Activated T-cell treated with anti-CD3 and anti-CD28 coated beads, Interleukin-2, amount 50 U/mL, for 4 hours (primary cell): ENCODE measurements around the gene STPG1. TPM values are rescaled to one million over a fixed set of nuclear protein-coding genes. Genes with fewer than 3 reads are reported as not detected.
A peak's percentile ranks its signal among the peaks of the same experiment; 100 is the strongest.

Experiments
- ATAC-seq, 2 donors: fragments of 200-7000 bp; cut with Tn5 transposase; one replicate each; pipeline ENCODE4 v1.10.0; 2021
- DNase-seq: peaks from one replicate; pipeline ENCODE4 v3.0.0-alpha.2; 2020
- H3K27me3 Mint-ChIP-seq: one replicate; pipeline ENCODE4 v1.8.0; 2021; ENCODE audit warnings: low read depth, mixed read lengths
- H3K36me3 Mint-ChIP-seq: one replicate; pipeline ENCODE4 v1.8.0; 2022; ENCODE audit warnings: mixed read lengths; ENCODE audit not compliant: insufficient read depth
- H3K4me1 Mint-ChIP-seq: one replicate; pipeline ENCODE4 v1.8.0; 2021; ENCODE audit warnings: low read depth, mixed read lengths
- H3K4me3 Mint-ChIP-seq: one replicate; pipeline ENCODE4 v1.8.0; 2021; ENCODE audit warnings: mild to moderate bottlenecking, moderate library complexity, mixed read lengths
- H3K9me3 Mint-ChIP-seq: one replicate; pipeline ENCODE4 v1.8.0; 2021; ENCODE audit warnings: mixed read lengths
- total RNA-seq, 3 donors: library from RNA; stranded (reverse); gene quantifications; one replicate each; pipeline ENCODE4 v1.2.1, GENCODE V29; 2021

STPG1 gene
- total RNA-seq, 3 donors from 2014 or later: 3.2 to 4.2 (median 3.9) TPM

GRCh38 chr1:24360681-24361080 lies 52.9 kb downstream of the STPG1 start:
- H3K27me3 Mint-ChIP-seq: no peaks in the 10 kb centered on the region
- no peak for ATAC-seq
- H3K9me3 Mint-ChIP-seq: no peaks in the 10 kb centered on the region
- no peak for DNase-seq
- H3K4me3 Mint-ChIP-seq: no peak overlapping the region
- H3K36me3 Mint-ChIP-seq: peaks cover 11% of the 10 kb centered on the region
- peaks cover 9% of the 10 kb centered on the region for H3K4me1 Mint-ChIP-seq

DNA sequence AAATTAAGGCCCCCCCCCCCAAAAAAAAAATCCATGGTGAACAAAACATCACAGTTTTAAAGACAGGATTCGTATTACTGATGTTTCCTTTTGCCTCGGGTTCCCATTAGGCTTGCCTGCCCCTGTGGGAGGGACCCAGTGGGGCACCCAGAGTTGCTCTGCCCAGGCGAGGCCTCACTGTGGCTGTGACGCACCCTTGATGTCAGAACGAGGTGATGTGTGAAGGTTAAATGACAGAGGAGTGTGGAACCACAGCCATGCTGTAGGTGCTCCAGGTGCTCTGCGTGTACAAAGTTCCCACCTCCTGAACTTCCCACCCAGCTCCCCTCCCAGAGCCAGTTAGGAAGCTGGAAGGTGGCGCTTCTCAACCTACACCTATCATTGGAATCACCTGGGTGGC lies 56.5 kb downstream of the STPG1 start:
- Mint-ChIP-seq H3K9me3 (no peaks in the 10 kb centered on the region), H3K36me3 (peaks cover 11% of the 10 kb centered on the region), H3K27me3 (no peaks in the 10 kb centered on the region), H3K4me1 (peaks cover 8% of the 10 kb centered on the region), H3K4me3 (no peak overlapping the region)
- DNase-seq: no peak
- ATAC-seq: no peak

GRCh38 chr1:24355466-24355865 lies 58.1 kb downstream of the STPG1 start:
- ATAC-seq (no peak), DNase-seq (no peak)
- H3K9me3 Mint-ChIP-seq: no peaks in the 10 kb centered on the region
- no peak overlapping the region for H3K4me3 Mint-ChIP-seq
- H3K36me3 Mint-ChIP-seq: peaks cover 11% of the 10 kb centered on the region
- H3K27me3 Mint-ChIP-seq: no peaks in the 10 kb centered on the region
- H3K4me1 Mint-ChIP-seq: peaks cover 20% of the 10 kb centered on the region

DNA sequence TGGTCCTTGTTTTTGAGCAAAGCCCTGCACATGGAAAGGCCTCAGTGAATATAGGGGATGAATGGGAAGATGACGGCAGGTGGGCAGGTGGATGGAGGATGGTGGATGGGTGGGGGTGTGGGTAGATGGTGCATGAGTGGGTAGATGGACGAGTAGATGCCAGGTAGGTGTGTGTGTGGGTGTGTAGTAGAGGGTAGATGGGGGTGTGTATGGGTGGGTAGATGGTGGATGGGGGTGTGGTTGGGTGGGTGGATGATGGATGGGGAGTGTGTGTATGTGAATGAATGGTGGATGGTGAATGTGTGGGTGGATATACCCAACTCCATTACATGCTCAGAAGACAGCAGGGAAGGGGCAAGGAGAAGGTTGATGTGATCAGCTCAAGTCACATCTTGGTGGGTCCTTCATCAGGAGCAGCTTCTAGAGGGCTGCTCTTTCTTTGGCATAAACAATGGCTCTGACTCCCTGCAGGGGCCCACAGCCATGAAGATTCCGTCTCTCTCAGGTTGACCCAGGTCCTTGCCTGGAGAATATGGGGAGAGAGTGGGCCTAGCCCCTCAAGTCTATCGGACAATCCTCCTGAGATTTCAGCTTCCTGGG lies 60.2 kb downstream of the STPG1 start:
- H3K4me1 Mint-ChIP-seq: peaks cover 32% of the 10 kb centered on the region
- H3K4me3 Mint-ChIP-seq: no peak overlapping the region
- no peaks in the 10 kb centered on the region for H3K9me3 Mint-ChIP-seq
- ATAC-seq (no peak), DNase-seq (no peak)
- no peaks in the 10 kb centered on the region for H3K27me3 Mint-ChIP-seq
- H3K36me3 Mint-ChIP-seq: peaks cover 5% of the 10 kb centered on the region

DNA sequence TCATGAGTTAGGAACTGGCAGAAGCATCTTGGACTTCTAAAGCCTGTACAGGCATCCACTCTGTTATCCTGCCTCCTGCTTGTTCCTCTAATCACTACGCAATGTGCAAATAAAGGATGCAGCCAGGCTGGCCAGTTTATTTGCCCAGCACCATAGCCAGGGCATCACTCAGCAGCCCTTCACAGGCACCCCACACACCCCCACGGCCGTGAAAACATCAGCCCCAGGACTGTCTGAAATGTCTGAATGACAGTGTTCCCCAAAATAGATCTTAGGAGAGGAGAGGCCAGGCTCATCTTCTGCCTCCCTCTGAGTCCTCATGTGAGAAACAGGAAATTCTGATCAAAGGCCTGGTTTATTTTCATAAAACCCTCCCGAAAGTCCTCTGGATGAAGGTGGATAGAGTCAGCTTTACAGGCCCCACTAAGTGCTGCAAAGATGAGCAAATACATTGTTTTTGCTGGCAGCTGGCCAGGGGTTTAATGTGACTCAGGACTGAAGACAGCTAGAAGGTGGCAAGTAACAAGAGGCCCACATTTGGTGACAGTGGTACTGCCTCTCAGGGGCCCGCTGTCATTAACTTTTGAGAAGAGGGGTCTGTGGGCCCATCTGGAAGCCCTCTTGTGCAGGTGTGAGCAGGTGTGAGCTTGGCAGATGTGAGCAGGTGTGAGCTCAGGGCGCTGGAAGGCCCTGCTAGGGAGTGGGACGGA lies 61.5 kb downstream of the STPG1 start:
- Mint-ChIP-seq H3K27me3 (no peaks in the 10 kb centered on the region), H3K9me3 (no peaks in the 10 kb centered on the region), H3K4me3 (no peak overlapping the region), H3K36me3 (no peaks in the 10 kb centered on the region), H3K4me1 (peaks cover 32% of the 10 kb centered on the region)
- ATAC-seq (peak; percentile 59 to 73), DNase-seq (peak; percentile 18)

DNA sequence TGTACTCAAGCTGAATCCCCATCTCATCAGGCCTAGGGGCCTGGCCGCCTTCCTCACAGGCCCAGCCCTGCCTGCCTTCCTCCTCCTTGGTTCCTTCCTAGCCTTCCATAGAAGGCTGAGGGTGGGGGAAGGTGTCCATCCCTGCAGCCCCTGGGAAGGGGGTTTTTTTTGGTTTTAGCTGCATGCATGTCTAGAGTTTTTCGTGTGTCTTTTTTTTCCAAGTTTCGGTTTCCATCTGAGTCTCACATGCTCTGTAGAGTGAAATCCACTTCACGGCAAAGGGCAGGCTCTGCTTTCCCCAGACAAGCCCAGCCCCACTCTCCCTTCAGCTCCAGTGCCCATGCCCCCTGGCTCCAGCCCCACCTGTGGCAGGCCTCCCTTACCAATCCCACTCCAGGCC lies 62.3 kb downstream of the STPG1 start:
- H3K36me3 Mint-ChIP-seq: no peaks in the 10 kb centered on the region
- H3K27me3 Mint-ChIP-seq: no peaks in the 10 kb centered on the region
- no peak overlapping the region for H3K4me3 Mint-ChIP-seq
- ATAC-seq (peak; percentile 48 to 51), DNase-seq (no peak)
- peaks cover 32% of the 10 kb centered on the region for H3K4me1 Mint-ChIP-seq
- H3K9me3 Mint-ChIP-seq: no peaks in the 10 kb centered on the region

DNA sequence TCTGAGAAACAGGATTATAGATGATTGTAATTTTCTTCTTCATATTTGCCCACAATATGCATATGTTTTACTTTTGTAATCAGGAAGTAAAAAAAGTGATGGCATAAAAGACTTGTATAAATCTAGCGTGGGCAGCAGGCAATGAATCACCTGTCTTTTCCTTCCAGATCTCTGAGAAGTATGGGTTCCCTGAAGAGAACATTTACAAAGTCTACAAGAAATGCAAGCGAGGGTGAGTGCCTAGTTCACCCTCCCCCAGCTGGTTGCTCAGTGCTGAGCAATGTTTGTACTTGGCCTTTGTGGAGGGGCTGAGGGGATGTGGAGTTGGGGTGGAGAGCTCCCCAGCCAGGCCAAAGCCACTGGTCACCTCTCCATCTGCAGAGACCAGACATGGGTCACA lies 63.7 kb downstream of the STPG1 start:
- Mint-ChIP-seq H3K36me3 (no peaks in the 10 kb centered on the region), H3K9me3 (no peaks in the 10 kb centered on the region), H3K4me1 (peaks cover 32% of the 10 kb centered on the region), H3K4me3 (no peak overlapping the region), H3K27me3 (peaks cover 2% of the 10 kb centered on the region)
- no peak for DNase-seq
- peak; percentile 64 for ATAC-seq

DNA sequence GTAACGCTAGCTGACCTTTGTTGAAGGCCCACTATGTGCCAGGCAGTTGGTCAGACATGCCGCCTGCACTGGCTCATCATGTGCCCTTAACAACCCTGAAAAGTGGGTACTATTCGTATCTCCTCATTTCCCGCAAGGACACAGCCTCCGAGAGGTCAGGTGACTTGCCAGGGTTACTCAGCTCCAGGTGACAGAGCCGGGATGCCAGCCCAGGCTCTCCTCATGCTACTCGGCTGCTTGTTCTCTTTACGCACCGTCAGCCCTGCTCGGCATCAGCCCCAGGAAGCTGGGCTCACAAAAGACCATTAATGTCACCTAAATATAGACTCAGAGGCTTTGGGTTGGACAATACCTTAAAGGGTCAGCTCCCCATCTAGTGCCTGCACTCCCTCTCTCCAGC lies 65.4 kb downstream of the STPG1 start:
- no peak for DNase-seq
- H3K4me1 Mint-ChIP-seq: peaks cover 32% of the 10 kb centered on the region
- no peak for ATAC-seq
- no peak overlapping the region for H3K4me3 Mint-ChIP-seq
- H3K27me3 Mint-ChIP-seq: peaks cover 2% of the 10 kb centered on the region
- no peaks in the 10 kb centered on the region for H3K9me3 Mint-ChIP-seq
- H3K36me3 Mint-ChIP-seq: no peaks in the 10 kb centered on the region

- no peaks in the 10 kb centered on the region for H3K9me3 Mint-ChIP-seq
- ATAC-seq: no peak
- H3K27me3 Mint-ChIP-seq: peaks cover 2% of the 10 kb centered on the region
- no peak overlapping the region for H3K4me3 Mint-ChIP-seq
- no peak for DNase-seq
- peaks cover 27% of the 10 kb centered on the region for H3K4me1 Mint-ChIP-seq
- H3K36me3 Mint-ChIP-seq: no peaks in the 10 kb centered on the region
Observed at GRCh38 chr1:24347159-24347934, 66.2 kb downstream of the STPG1 start.

DNA sequence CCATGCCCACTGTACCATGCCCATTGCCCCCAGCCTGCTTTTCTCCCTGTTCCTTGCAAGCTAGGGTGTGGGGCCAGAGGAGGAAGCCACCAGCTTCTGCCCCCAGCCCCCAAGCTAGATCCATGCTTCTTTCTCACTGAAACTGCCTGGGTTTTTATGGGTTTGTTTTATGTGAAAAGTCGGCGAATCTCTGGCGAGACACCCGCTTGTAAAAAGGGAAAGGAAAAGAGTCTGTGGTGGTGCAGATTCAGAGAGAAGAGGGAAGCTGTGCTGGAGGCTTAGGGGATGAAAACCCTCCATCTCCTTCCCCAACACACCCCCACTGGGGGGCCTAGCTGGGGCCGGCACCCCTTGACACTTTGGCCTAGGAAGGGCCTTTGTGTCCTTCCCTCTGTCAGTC lies 68.2 kb downstream of the STPG1 start:
- ATAC-seq: no peak
- no peak overlapping the region for H3K4me3 Mint-ChIP-seq
- no peaks in the 10 kb centered on the region for H3K9me3 Mint-ChIP-seq
- H3K36me3 Mint-ChIP-seq: no peaks in the 10 kb centered on the region
- DNase-seq: no peak
- H3K4me1 Mint-ChIP-seq: peaks cover 10% of the 10 kb centered on the region
- peaks cover 2% of the 10 kb centered on the region for H3K27me3 Mint-ChIP-seq

- Mint-ChIP-seq H3K27me3 (peaks cover 2% of the 10 kb centered on the region), H3K4me1 (no peaks in the 10 kb centered on the region), H3K4me3 (no peak overlapping the region), H3K9me3 (no peaks in the 10 kb centered on the region), H3K36me3 (no peaks in the 10 kb centered on the region)
- no peak for DNase-seq
- ATAC-seq: no peak
Observed at GRCh38 chr1:24344090-24344742, 69.4 kb downstream of the STPG1 start.

- Mint-ChIP-seq H3K9me3 (no peaks in the 10 kb centered on the region), H3K4me3 (no peak overlapping the region), H3K27me3 (peaks cover 2% of the 10 kb centered on the region), H3K36me3 (no peaks in the 10 kb centered on the region), H3K4me1 (no peaks in the 10 kb centered on the region)
- no peak for DNase-seq
- ATAC-seq: no peak
Observed at GRCh38 chr1:24343412-24344089, 70.0 kb downstream of the STPG1 start.

DNA sequence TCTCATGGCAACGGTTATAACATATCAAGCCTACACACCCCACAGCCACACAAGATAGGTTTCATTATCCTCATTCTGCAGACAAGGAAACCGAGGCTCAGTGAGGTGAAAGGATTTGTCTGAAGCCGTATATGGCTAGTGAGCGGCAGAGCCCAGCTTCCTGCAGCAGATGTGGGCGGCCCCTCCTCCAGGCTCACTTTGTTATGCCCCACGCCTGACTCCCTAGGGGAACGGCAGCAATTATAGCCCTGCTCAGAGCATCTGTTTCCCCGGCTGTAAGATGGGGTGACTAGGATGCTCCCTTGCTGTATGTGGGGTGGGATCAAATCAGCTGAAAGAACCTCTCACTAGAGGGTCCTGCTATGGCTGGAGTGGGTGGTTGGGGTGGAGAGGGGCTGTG lies 72.3 kb downstream of the STPG1 start:
- no peak for DNase-seq
- H3K36me3 Mint-ChIP-seq: no peaks in the 10 kb centered on the region
- peaks cover 2% of the 10 kb centered on the region for H3K27me3 Mint-ChIP-seq
- no peaks in the 10 kb centered on the region for H3K4me1 Mint-ChIP-seq
- H3K9me3 Mint-ChIP-seq: no peaks in the 10 kb centered on the region
- H3K4me3 Mint-ChIP-seq: no peak overlapping the region
- ATAC-seq: no peak

- no peak overlapping the region for H3K4me3 Mint-ChIP-seq
- no peaks in the 10 kb centered on the region for H3K9me3 Mint-ChIP-seq
- no peaks in the 10 kb centered on the region for H3K4me1 Mint-ChIP-seq
- DNase-seq (no peak), ATAC-seq (no peak)
- no peaks in the 10 kb centered on the region for H3K36me3 Mint-ChIP-seq
- peaks cover 2% of the 10 kb centered on the region for H3K27me3 Mint-ChIP-seq
Observed at GRCh38 chr1:24340770-24341169, 72.8 kb downstream of the STPG1 start.
